ENCODE data around the gene MSRB1. TPM values are rescaled to one million over a fixed set of nuclear protein-coding genes. Genes with fewer than 3 reads are reported as not detected.
"Not testable (repeated sequence)": the region's sequence is repeated elsewhere in the genome, so short reads cannot be mapped to it uniquely, and the experiment has no call there.

The MSRB1 gene
- polyA plus RNA-seq, 1 donor: 38.8 TPM

- Histone ChIP-seq H3K27ac (ENCODE audit: low read length) (peak within 1 kb of the TSS; percentile 64), H3K4me3 (ENCODE audit: low read length) (peak within 1 kb of the TSS; percentile 100), H3K4me1 (ENCODE audit: control insufficient read depth, insufficient read depth, low read length) (peaks cover 28% of the 10 kb centered on the region), H3K36me3 (ENCODE audit: control insufficient read depth, insufficient read depth, low read length) (peaks cover 25% of the 10 kb centered on the region), H3K9me3 (ENCODE audit: control insufficient read depth, low read depth, low read length) (peaks cover 3% of the 10 kb centered on the region), H3K27me3 (ENCODE audit: control insufficient read depth, insufficient read depth, low read length) (peaks cover 6% of the 10 kb centered on the region)
- WGBS (ENCODE audit: insufficient coverage, low lambda C conversion rate): no CpG with 5 or more reads among the region's 79 CpGs
- DNase-seq: peak; percentile 89 to 92
Observed at GRCh38 chr16:1959269-1960039, 16.5 kb upstream of the MSRB1 start, which contains the start of gene NDUFB10. Gene NDUFB10 (plus strand): TSS chr16:1959538. CDS start chr16:1959625, 87 bp downstream.

GRCh38 chr16:1958715-1959268 is 15.8 kb upstream of the MSRB1 start:
- Histone ChIP-seq H3K4me1 (ENCODE audit: control insufficient read depth, insufficient read depth, low read length) (peaks cover 28% of the 10 kb centered on the region), H3K27ac (ENCODE audit: low read length) (no peak overlapping the region), H3K4me3 (ENCODE audit: low read length) (no peak overlapping the region), H3K9me3 (ENCODE audit: control insufficient read depth, low read depth, low read length) (peaks cover 3% of the 10 kb centered on the region), H3K27me3 (ENCODE audit: control insufficient read depth, insufficient read depth, low read length) (peaks cover 6% of the 10 kb centered on the region), H3K36me3 (ENCODE audit: control insufficient read depth, insufficient read depth, low read length) (peaks cover 25% of the 10 kb centered on the region)
- 17% methylated on average over 3 of the region's 14 CpGs for WGBS (ENCODE audit: insufficient coverage, low lambda C conversion rate)
- no peak for DNase-seq

- H3K36me3 ChIP-seq (ENCODE audit: control insufficient read depth, insufficient read depth, low read length): peaks cover 24% of the 10 kb centered on the region
- peaks cover 28% of the 10 kb centered on the region for H3K4me1 ChIP-seq (ENCODE audit: control insufficient read depth, insufficient read depth, low read length)
- H3K27me3 ChIP-seq (ENCODE audit: control insufficient read depth, insufficient read depth, low read length); H3K4me3 ChIP-seq (ENCODE audit: low read length); H3K9me3 ChIP-seq (ENCODE audit: control insufficient read depth, low read depth, low read length); DNase-seq; H3K27ac ChIP-seq (ENCODE audit: low read length): not testable (repeated sequence)
- WGBS (ENCODE audit: insufficient coverage, low lambda C conversion rate): no CpG with 5 or more reads among the region's 30 CpGs
Observed at GRCh38 chr16:1958143-1958491, 15.1 kb upstream of the MSRB1 start.

- not testable (repeated sequence) for H3K4me3 ChIP-seq (ENCODE audit: low read length); H3K9me3 ChIP-seq (ENCODE audit: control insufficient read depth, low read depth, low read length); H3K27ac ChIP-seq (ENCODE audit: low read length); H3K27me3 ChIP-seq (ENCODE audit: control insufficient read depth, insufficient read depth, low read length); DNase-seq
- no CpG with 5 or more reads among the region's 22 CpGs for WGBS (ENCODE audit: insufficient coverage, low lambda C conversion rate)
- Histone ChIP-seq H3K4me1 (ENCODE audit: control insufficient read depth, insufficient read depth, low read length) (peaks cover 23% of the 10 kb centered on the region), H3K36me3 (ENCODE audit: control insufficient read depth, insufficient read depth, low read length) (peaks cover 19% of the 10 kb centered on the region)
Observed at GRCh38 chr16:1957434-1958142, 14.6 kb upstream of the MSRB1 start.

- peaks cover 3% of the 10 kb centered on the region for H3K9me3 ChIP-seq (ENCODE audit: control insufficient read depth, low read depth, low read length)
- H3K4me1 ChIP-seq (ENCODE audit: control insufficient read depth, insufficient read depth, low read length): peaks cover 1% of the 10 kb centered on the region
- no peak for DNase-seq
- WGBS (ENCODE audit: insufficient coverage, low lambda C conversion rate): no CpG with 5 or more reads among the region's 22 CpGs
- no peak overlapping the region for H3K27ac ChIP-seq (ENCODE audit: low read length)
- H3K27me3 ChIP-seq (ENCODE audit: control insufficient read depth, insufficient read depth, low read length): peaks cover 2% of the 10 kb centered on the region
- H3K4me3 ChIP-seq (ENCODE audit: low read length): no peak overlapping the region
- H3K36me3 ChIP-seq (ENCODE audit: control insufficient read depth, insufficient read depth, low read length): no peaks in the 10 kb centered on the region
Observed at GRCh38 chr16:1953734-1954133, 10.7 kb upstream of the MSRB1 start.

GRCh38 chr16:1950559-1950958 is 7.6 kb upstream of the MSRB1 start:
- Histone ChIP-seq H3K36me3 (ENCODE audit: control insufficient read depth, insufficient read depth, low read length) (no peaks in the 10 kb centered on the region), H3K4me3 (ENCODE audit: low read length) (no peak overlapping the region), H3K27me3 (ENCODE audit: control insufficient read depth, insufficient read depth, low read length) (no peaks in the 10 kb centered on the region), H3K4me1 (ENCODE audit: control insufficient read depth, insufficient read depth, low read length) (no peaks in the 10 kb centered on the region), H3K27ac (ENCODE audit: low read length) (no peak overlapping the region), H3K9me3 (ENCODE audit: control insufficient read depth, low read depth, low read length) (no peaks in the 10 kb centered on the region)
- no CpG with 5 or more reads among the region's 19 CpGs for WGBS (ENCODE audit: insufficient coverage, low lambda C conversion rate)
- no peak for DNase-seq

GRCh38 chr16:1950047-1950446 is 7.0 kb upstream of the MSRB1 start:
- no peaks in the 10 kb centered on the region for H3K27me3 ChIP-seq (ENCODE audit: control insufficient read depth, insufficient read depth, low read length)
- no peaks in the 10 kb centered on the region for H3K4me1 ChIP-seq (ENCODE audit: control insufficient read depth, insufficient read depth, low read length)
- WGBS (ENCODE audit: insufficient coverage, low lambda C conversion rate): no CpG with 5 or more reads among the region's 7 CpGs
- DNase-seq: no peak
- H3K27ac ChIP-seq (ENCODE audit: low read length): no peak overlapping the region
- H3K9me3 ChIP-seq (ENCODE audit: control insufficient read depth, low read depth, low read length): no peaks in the 10 kb centered on the region
- no peaks in the 10 kb centered on the region for H3K36me3 ChIP-seq (ENCODE audit: control insufficient read depth, insufficient read depth, low read length)
- no peak overlapping the region for H3K4me3 ChIP-seq (ENCODE audit: low read length)

- H3K9me3 ChIP-seq (ENCODE audit: control insufficient read depth, low read depth, low read length): no peaks in the 10 kb centered on the region
- DNase-seq: no peak
- no peaks in the 10 kb centered on the region for H3K36me3 ChIP-seq (ENCODE audit: control insufficient read depth, insufficient read depth, low read length)
- H3K27ac ChIP-seq (ENCODE audit: low read length): no peak overlapping the region
- H3K4me3 ChIP-seq (ENCODE audit: low read length): no peak overlapping the region
- 87% methylated on average over 4 of the region's 11 CpGs for WGBS (ENCODE audit: insufficient coverage, low lambda C conversion rate)
- H3K4me1 ChIP-seq (ENCODE audit: control insufficient read depth, insufficient read depth, low read length): no peaks in the 10 kb centered on the region
- H3K27me3 ChIP-seq (ENCODE audit: control insufficient read depth, insufficient read depth, low read length): no peaks in the 10 kb centered on the region
Observed at GRCh38 chr16:1949507-1949906, 6.5 kb upstream of the MSRB1 start.

- Histone ChIP-seq H3K4me1 (ENCODE audit: control insufficient read depth, insufficient read depth, low read length) (peaks cover 3% of the 10 kb centered on the region), H3K36me3 (ENCODE audit: control insufficient read depth, insufficient read depth, low read length) (no peaks in the 10 kb centered on the region), H3K9me3 (ENCODE audit: control insufficient read depth, low read depth, low read length) (peaks cover 2% of the 10 kb centered on the region), H3K27ac (ENCODE audit: low read length) (no peak overlapping the region), H3K4me3 (ENCODE audit: low read length) (no peak overlapping the region), H3K27me3 (ENCODE audit: control insufficient read depth, insufficient read depth, low read length) (no peaks in the 10 kb centered on the region)
- DNase-seq: no peak
- WGBS (ENCODE audit: insufficient coverage, low lambda C conversion rate): no CpG with 5 or more reads among the region's 9 CpGs
Observed at GRCh38 chr16:1947369-1947670, 4.3 kb upstream of the MSRB1 start.

GRCh38 chr16:1946495-1947368 is 3.7 kb upstream of the MSRB1 start:
- Histone ChIP-seq H3K27ac (ENCODE audit: low read length) (no peak overlapping the region), H3K27me3 (ENCODE audit: control insufficient read depth, insufficient read depth, low read length) (no peaks in the 10 kb centered on the region), H3K36me3 (ENCODE audit: control insufficient read depth, insufficient read depth, low read length) (no peaks in the 10 kb centered on the region), H3K9me3 (ENCODE audit: control insufficient read depth, low read depth, low read length) (peaks cover 2% of the 10 kb centered on the region), H3K4me3 (ENCODE audit: low read length) (no peak overlapping the region), H3K4me1 (ENCODE audit: control insufficient read depth, insufficient read depth, low read length) (peaks cover 8% of the 10 kb centered on the region)
- DNase-seq: no peak
- WGBS (ENCODE audit: insufficient coverage, low lambda C conversion rate): no CpG with 5 or more reads among the region's 38 CpGs

Measured in large intestine (tissue), 3 donors.